Endothelial cell of umbilical vein (primary cell): ENCODE results near the gene GPRIN1. TPM values are rescaled to one million over a fixed set of nuclear protein-coding genes. Genes with fewer than 3 reads are reported as not detected.

Source experiments
- BruUV-seq: library from RNA; stranded (reverse); fragments of 400-500 nt; replicated peaks from 2 replicates; lab custom pipeline; 2021; lab: Mats Ljungman, UMichigan
- CTCF ChIA-PET: fragments of 300-600, 350-600 bp; sonication (Branson Sonifier 250); formaldehyde crosslinking; loops from one replicate; lab custom pipeline; 2021; ENCODE audit warnings: antibody characterized with exemption, inconsistent platforms; lab: Charles Lee
- POLR2A ChIA-PET: fragments of 300-600, 350-600 bp; sonication (Branson Sonifier 250); formaldehyde crosslinking; loops from one replicate; lab custom pipeline; 2021; ENCODE audit warnings: antibody characterized with exemption, inconsistent platforms; lab: Charles Lee
- DNase-seq: peaks from one replicate; pipeline ENCODE4 v3.0.0-alpha.2; 2011; ENCODE audit warnings: low read depth, low spot score
- FAIRE-seq: peaks from 2 replicates; lab custom pipeline; 2011; peaks lifted over from hg19 to GRCh38; lab: Jason Lieb, UNC
- H2AFZ ChIP-seq: 2 replicates; pipeline ENCODE4 v1.6.0; 2012; ENCODE audit warnings: low read depth, low read length, control low read depth, inconsistent platforms
- H3K27ac ChIP-seq: 2 replicates; pipeline ENCODE4 v1.5.1; 2011; ENCODE audit warnings: low read depth, mild to moderate bottlenecking, control low read depth, low read length, moderate library complexity; ENCODE audit not compliant: insufficient read depth
- H3K27me3 ChIP-seq, 2 experiments: 2 replicates each; pipeline versions ENCODE4 v1.6.0 to v1.6.1; 2011; ENCODE audit warnings: low read length in 2 of 2, mixed read lengths in 1 of 2; ENCODE audit not compliant: control insufficient read depth in 2 of 2, insufficient read depth in 2 of 2
- H3K36me3 ChIP-seq, 2 experiments: 2 replicates in 1 of 2; 3 replicates in 1 of 2; pipeline ENCODE4 v1.5.1; 2011; ENCODE audit warnings: low read length in 2 of 2, mild to moderate bottlenecking in 1 of 2, moderate library complexity in 1 of 2; ENCODE audit not compliant: control insufficient read depth in 2 of 2, insufficient read depth in 2 of 2; ENCODE audit errors: extremely low read depth in 1 of 2
- H3K4me1 ChIP-seq: 3 replicates; pipeline ENCODE4 v1.5.1; 2011; ENCODE audit warnings: mild to moderate bottlenecking, low read length; ENCODE audit not compliant: control insufficient read depth, insufficient read depth; ENCODE audit errors: extremely low read depth
- H3K4me2 ChIP-seq: 2 replicates; pipeline ENCODE4 v1.6.1; 2011; ENCODE audit warnings: low read length, control low read depth, mixed read lengths; ENCODE audit not compliant: insufficient read depth
- H3K4me3 ChIP-seq, 3 experiments: fragments of 200-600 bp in 1 of 3; sonication (generic), shearing (Covaris generic) in 1 of 3; replicated peaks in 1 of 3; 2 replicates each; pipeline ENCODE4 v1.5.1; 2011 to 2016; ENCODE audit warnings: control low read depth in 3 of 3, low read length in 3 of 3, mild to moderate bottlenecking in 2 of 3, inconsistent platforms in 1 of 3, low read depth in 1 of 3, moderate library complexity in 1 of 3; ENCODE audit not compliant: insufficient read depth in 1 of 3
- H3K79me2 ChIP-seq: 2 replicates; pipeline ENCODE4 v1.6.0; 2012; ENCODE audit warnings: low read length, inconsistent platforms; ENCODE audit not compliant: control insufficient read depth, insufficient read depth
- H3K9ac ChIP-seq: replicated peaks from 2 replicates; pipeline ENCODE3; 2011; ENCODE audit warnings: low read length, control low read depth; ENCODE audit not compliant: insufficient read depth; ENCODE audit errors: extremely low read depth
- H3K9me1 ChIP-seq: replicated peaks from 3 replicates; pipeline ENCODE4 v1.6.0; 2011; ENCODE audit warnings: mild to moderate bottlenecking, low read length; ENCODE audit not compliant: control insufficient read depth, insufficient read depth; ENCODE audit errors: extremely low read depth
- H3K9me3 ChIP-seq: replicated peaks from 2 replicates; pipeline ENCODE4 v1.5.1; 2012; ENCODE audit warnings: low read length, inconsistent platforms; ENCODE audit not compliant: control insufficient read depth, insufficient read depth
- H4K20me1 ChIP-seq: replicated peaks from 2 replicates; pipeline ENCODE3; 2011; ENCODE audit warnings: mild to moderate bottlenecking, low read length; ENCODE audit not compliant: control insufficient read depth, insufficient read depth; ENCODE audit errors: extremely low read depth
- CTCF ChIP-seq, 2 donors: IDR thresholded peaks; 1 replicate in 1 of 2; 2 replicates in 1 of 2; pipeline ENCODE4 v1.5.1; 2011; ENCODE audit warnings: low read length in 2 of 2, mild to moderate bottlenecking in 2 of 2, moderate library complexity in 2 of 2, control low read depth in 1 of 2, inconsistent platforms in 1 of 2, low read depth in 1 of 2; ENCODE audit not compliant: insufficient read depth in 1 of 2; ENCODE audit errors: extremely low read depth in 1 of 2
- EZH2 ChIP-seq: IDR thresholded peaks from 2 replicates; pipeline ENCODE4 v1.6.1; 2012; ENCODE audit warnings: borderline replicate concordance, low read depth, mild to moderate bottlenecking, moderate library complexity, low read length, inconsistent platforms; ENCODE audit not compliant: severe bottlenecking
- JUN ChIP-seq: IDR thresholded peaks from 2 replicates; pipeline ENCODE4 v1.6.1; 2011; ENCODE audit warnings: borderline replicate concordance, low read depth; ENCODE audit not compliant: insufficient read length, insufficient read depth
- MYC ChIP-seq: IDR thresholded peaks from one replicate; pipeline ENCODE4 v1.6.1; 2011; ENCODE audit warnings: mild to moderate bottlenecking, low read depth, low read length
- dilution Hi-C: fragments of 300-500 bp; cut with MboI; formaldehyde crosslinking; loops from one replicate; pipeline ENCODE4 v1.15.0; 2019; ENCODE audit warnings: low sequenced_read_pairs; ENCODE audit not compliant: extremely low pct_ligation_motif_present
- intact Hi-C: fragments of 100-400 bp; cut with micrococcal nuclease; formaldehyde crosslinking; loops from one replicate; pipeline ENCODE4 v1.10.0; 2022
- polyA plus RNA-seq, 4 experiments: library from polyadenylated mRNA; depleted of rRNA in 3 of 4; stranded (reverse) in 3 of 4; unstranded in 1 of 4; fragments of >200 nt; gene quantifications; 2 replicates each; pipeline versions ENCODE4 v1.2.1 to v1.2.3, GENCODE V29; 2011 to 2012; ENCODE audit warnings: missing spikeins in 1 of 4
- total RNA-seq: library from RNA; stranded (reverse); gene quantifications from 2 replicates; pipeline ENCODE4 v1.2.3, GENCODE V29; 2021

Gene GPRIN1
- total and polyA plus RNA-seq, 2 donors (not counting 3 experiments of a cell fraction or from before 2014, with no cell fraction given): 2.4 to 10.4 TPM

DNA sequence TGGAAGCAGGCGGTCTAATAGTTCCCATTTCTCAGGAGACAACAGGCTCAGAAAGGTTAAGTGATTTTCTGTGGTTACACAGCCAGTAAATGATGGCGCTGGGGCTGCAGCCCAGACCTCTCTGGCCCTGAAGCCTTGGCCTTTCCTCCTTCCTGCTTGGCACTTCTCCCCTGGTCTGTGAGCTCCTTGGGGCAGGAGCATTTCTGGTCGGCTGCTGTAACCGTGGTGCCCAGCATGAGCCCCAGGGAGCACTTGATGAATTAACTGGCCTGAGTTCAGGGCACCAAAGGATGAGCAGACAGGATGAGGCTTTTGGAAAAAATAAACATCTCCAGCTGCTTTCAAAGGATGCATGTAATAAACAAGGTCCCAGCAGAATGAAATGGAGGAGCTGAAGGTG is 30.6 kb downstream of the GPRIN1 start:
- DNase-seq: no peak
- Histone ChIP-seq H4K20me1 (no peaks in the 10 kb centered on the region), H2AFZ (no peak overlapping the region), H3K27ac (no peak overlapping the region), H3K27me3 (no peaks in the 10 kb centered on the region), H3K79me2 (no peaks in the 10 kb centered on the region), H3K36me3 (no peaks in the 10 kb centered on the region), H3K9me3 (no peaks in the 10 kb centered on the region), H3K4me3 (no peak overlapping the region), H3K4me1 (no peaks in the 10 kb centered on the region), H3K9me1 (no peaks in the 10 kb centered on the region), H3K9ac (no peak overlapping the region), H3K4me2 (no peak overlapping the region)
- ChIA-PET CTCF (interaction anchor here (1.0 to 1.8 kb wide), 5 partner anchors 8 to 163 kb away, joined by 3 to 5 read pairs (median 4); partner anchors contain the start of gene CLTB), POLR2A (no interaction called here)
- FAIRE-seq: no peak
- intact Hi-C loops: no loop called here
- dilution Hi-C loops: no loop called here
- BruUV-seq: no TSS peak
- TF ChIP-seq CTCF (IDR thresholded peaks at IDR 0.05; ENCODE audit: extremely low read depth in 1 of 2, insufficient read depth in 1 of 2, low read depth in 1 of 2, low read length in 2 of 2): no peak
- no peak for TF ChIP-seq MYC

DNA sequence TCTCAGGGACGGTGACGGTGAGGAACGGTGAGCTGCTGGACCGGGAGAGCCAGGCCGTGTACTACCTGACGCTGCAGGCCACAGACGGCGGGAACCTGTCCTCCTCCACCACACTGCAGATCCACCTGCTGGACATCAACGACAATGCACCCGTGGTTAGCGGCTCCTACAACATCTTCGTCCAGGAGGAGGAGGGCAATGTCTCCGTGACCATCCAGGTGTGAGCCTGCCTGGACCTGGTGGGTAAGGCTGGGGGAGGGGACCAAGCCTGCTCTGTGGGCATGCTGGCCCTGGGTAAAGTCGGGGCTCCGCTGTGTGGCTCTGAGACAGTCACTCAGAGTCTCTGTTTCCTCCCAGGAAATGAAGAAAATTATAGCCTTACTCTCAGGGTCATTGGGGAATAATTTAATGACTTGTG is 31.6 kb downstream of the GPRIN1 start:
- peak; percentile 74 for FAIRE-seq
- POLR2A ChIA-PET: no interaction called here
- no TSS peak for BruUV-seq

More for the DNA sequence above, 31.6 kb downstream of the GPRIN1 start:
- TF ChIP-seq MYC (no peak), EZH2 (no peak), CTCF (IDR thresholded peaks at IDR 0.05; ENCODE audit: extremely low read depth in 1 of 2, insufficient read depth in 1 of 2, low read depth in 1 of 2, low read length in 2 of 2) (peak; percentile 35 to 62), JUN (no peak)
- Histone ChIP-seq H4K20me1 (no peaks in the 10 kb centered on the region), H3K79me2 (no peaks in the 10 kb centered on the region), H3K27ac (no peak overlapping the region), H3K27me3 (no peaks in the 10 kb centered on the region), H3K9me3 (no peaks in the 10 kb centered on the region), H3K4me1 (no peaks in the 10 kb centered on the region), H3K36me3 (no peaks in the 10 kb centered on the region), H3K4me2 (no peak overlapping the region), H3K9ac (no peak overlapping the region), H3K4me3 (no peak overlapping the region), H2AFZ (no peak overlapping the region), H3K9me1 (no peaks in the 10 kb centered on the region)
- intact Hi-C loops (loop anchor here (1.0 kb wide), 1 partner anchor 162 kb away; the partner anchor contains the start of gene CLTB), dilution Hi-C loops (no loop called here)
- CTCF ChIA-PET: interaction anchor here (1.0 to 1.8 kb wide), 3 partner anchors 8 to 82 kb away, joined by 4 to 5 read pairs (median 5); no protein-coding TSS in a partner anchor
- peak; percentile 43 for DNase-seq
